HG02763 (cell line): ENCODE results near the gene ADIPOR2.

Experiments used
- ATAC-seq: cut with Tn5 transposase; IDR thresholded peaks from one replicate; pipeline ENCODE4 v1.9.1; 2021; ENCODE audit warnings: mild to moderate bottlenecking, moderate library complexity; ENCODE audit not compliant: unreplicated experiment

Gene ADIPOR2

GRCh38 chr12:1690578-1691122 lies at the start of gene ADIPOR2:
ADIPOR2 (plus strand) TSS chr12:1691070; CDS start chr12:1754344, 63,274 bp downstream.
- peak; percentile 95 for ATAC-seq

- ATAC-seq = no peak
Measured at GRCh38 chr12:1642513-1642912, 48.4 kb upstream of the ADIPOR2 start.

- no peak for ATAC-seq
Measured at GRCh38 chr12:1643043-1643442, 47.8 kb upstream of the ADIPOR2 start.

- ATAC-seq = no peak
Measured at GRCh38 chr12:1643905-1644533, 46.9 kb upstream of the ADIPOR2 start.

- no peak for ATAC-seq
Measured at GRCh38 chr12:1644534-1645438, 46.1 kb upstream of the ADIPOR2 start.

- ATAC-seq = no peak
Measured at GRCh38 chr12:1645819-1646218, 45.1 kb upstream of the ADIPOR2 start.

- no peak for ATAC-seq
Measured at GRCh38 chr12:1646569-1647284, 44.1 kb upstream of the ADIPOR2 start.

GRCh38 chr12:1647285-1647669 lies 43.6 kb upstream of the ADIPOR2 start:
- ATAC-seq = no peak

- no peak for ATAC-seq
Measured at GRCh38 chr12:1650260-1650977, 40.5 kb upstream of the ADIPOR2 start.

GRCh38 chr12:1650978-1651361 lies 39.9 kb upstream of the ADIPOR2 start:
- no peak for ATAC-seq

- no peak for ATAC-seq
Measured at GRCh38 chr12:1651946-1652345, 38.9 kb upstream of the ADIPOR2 start.

GRCh38 chr12:1655225-1655788 lies 35.6 kb upstream of the ADIPOR2 start:
- no peak for ATAC-seq

GRCh38 chr12:1656902-1657301 lies 34.0 kb upstream of the ADIPOR2 start:
- ATAC-seq = no peak

GRCh38 chr12:1657688-1658087 lies 33.2 kb upstream of the ADIPOR2 start:
- ATAC-seq = no peak

- no peak for ATAC-seq
Measured at GRCh38 chr12:1660304-1661187, 30.3 kb upstream of the ADIPOR2 start.

GRCh38 chr12:1661553-1662335 lies 29.1 kb upstream of the ADIPOR2 start:
- ATAC-seq = peak; percentile 59

GRCh38 chr12:1662761-1663439 lies 28.0 kb upstream of the ADIPOR2 start:
- ATAC-seq = no peak
